CD14-positive monocyte (primary cell): Measurements from ENCODE around the gene GALNS. TPM values are rescaled to one million over a fixed set of nuclear protein-coding genes. Genes with fewer than 3 reads are reported as not detected.

Experiments used
- DNase-seq, 3 donors: peaks; one replicate each; pipeline ENCODE4 v3.0.0-alpha.2; 2011 to 2022
- H2AFZ ChIP-seq: 2 replicates; pipeline ENCODE4 v1.6.0; 2012; ENCODE audit warnings: mild to moderate bottlenecking, low read depth, low read length, inconsistent platforms; ENCODE audit not compliant: insufficient read depth, poor library complexity, severe bottlenecking
- H3K27ac ChIP-seq, 2 donors: 1 replicate in 1 of 2; 2 replicates in 1 of 2; pipeline ENCODE4 v1.5.1; 2012 to 2013; ENCODE audit warnings: low read length in 2 of 2, control low read depth in 1 of 2, inconsistent platforms in 1 of 2, low read depth in 1 of 2, mild to moderate bottlenecking in 1 of 2
- H3K27me3 ChIP-seq, 2 donors: one replicate each; pipeline versions ENCODE4 v1.6.0 to v1.6.1; 2011 to 2013; ENCODE audit warnings: low read length in 2 of 2; ENCODE audit not compliant: control insufficient read depth in 2 of 2, insufficient read depth in 2 of 2
- H3K36me3 ChIP-seq, 2 donors: replicated peaks in 1 of 2; 1 replicate in 1 of 2; 2 replicates in 1 of 2; pipeline versions ENCODE4 v1.5.1 to v1.6.1; 2012 to 2013; ENCODE audit warnings: low read length in 2 of 2, control low read depth in 1 of 2, inconsistent platforms in 1 of 2, mild to moderate bottlenecking in 1 of 2; ENCODE audit not compliant: insufficient read depth in 2 of 2, control insufficient read depth in 1 of 2
- H3K4me1 ChIP-seq, 2 donors: 1 replicate in 1 of 2; 2 replicates in 1 of 2; pipeline versions ENCODE4 v1.5.1 to v1.6.1; 2012 to 2013; ENCODE audit warnings: low read length in 2 of 2, control low read depth in 1 of 2, inconsistent platforms in 1 of 2, mild to moderate bottlenecking in 1 of 2, moderate library complexity in 1 of 2; ENCODE audit not compliant: insufficient read depth in 2 of 2, control insufficient read depth in 1 of 2
- H3K4me2 ChIP-seq: replicated peaks from 2 replicates; pipeline ENCODE3; 2012; ENCODE audit warnings: low read length, moderate library complexity, mild to moderate bottlenecking; ENCODE audit not compliant: poor library complexity, severe bottlenecking; ENCODE audit errors: extremely low read depth
- H3K4me3 ChIP-seq, 3 experiments: fragments of 200-600 bp in 1 of 3; sonication (generic) in 1 of 3; replicated peaks in 1 of 3; 1 replicate in 2 of 3; 2 replicates in 1 of 3; pipeline ENCODE4 v1.5.1; 2011 to 2013; ENCODE audit warnings: low read length in 3 of 3, mild to moderate bottlenecking in 3 of 3, control low read depth in 2 of 3, low read depth in 2 of 3, inconsistent platforms in 1 of 3, moderate library complexity in 1 of 3
- H3K79me2 ChIP-seq: 2 replicates; pipeline ENCODE4 v1.6.0; 2012; ENCODE audit warnings: mild to moderate bottlenecking, control low read depth, inconsistent platforms, low read length, moderate library complexity; ENCODE audit not compliant: insufficient read depth
- H3K9ac ChIP-seq: 2 replicates; pipeline ENCODE4 v1.6.0; 2017; ENCODE audit warnings: low read length, mild to moderate bottlenecking; ENCODE audit not compliant: insufficient read depth, poor library complexity, severe bottlenecking
- H3K9me3 ChIP-seq, 2 donors: replicated peaks in 1 of 2; 1 replicate in 1 of 2; 2 replicates in 1 of 2; pipeline versions ENCODE4 v1.5.1 to v1.6.1; 2012 to 2013; ENCODE audit warnings: low read length in 2 of 2, control low read depth in 1 of 2; ENCODE audit not compliant: control insufficient read depth in 1 of 2, insufficient read depth in 1 of 2
- H4K20me1 ChIP-seq: 2 replicates; pipeline ENCODE4 v1.6.0; 2012; ENCODE audit warnings: mild to moderate bottlenecking, low read length, control low read depth, moderate library complexity; ENCODE audit not compliant: insufficient read depth
- H3K27ac Mint-ChIP-seq, 7 donors: one replicate each; pipeline ENCODE4 v1.8.0; 2020; ENCODE audit warnings: mild to moderate bottlenecking in 7 of 7, mixed read lengths in 7 of 7, moderate library complexity in 6 of 7, inconsistent platforms in 2 of 7
- H3K27me3 Mint-ChIP-seq, 3 donors: one replicate each; pipeline ENCODE4 v1.8.0; 2021 to 2022; ENCODE audit warnings: low read depth in 3 of 3, mild to moderate bottlenecking in 3 of 3, mixed read lengths in 3 of 3, moderate library complexity in 3 of 3, inconsistent platforms in 1 of 3
- H3K36me3 Mint-ChIP-seq, 2 donors: one replicate each; pipeline ENCODE4 v1.8.0; 2020; ENCODE audit warnings: mixed read lengths in 2 of 2, inconsistent platforms in 1 of 2, mild to moderate bottlenecking in 1 of 2
- H3K4me1 Mint-ChIP-seq: one replicate; pipeline ENCODE4 v1.8.0; 2020; ENCODE audit warnings: mild to moderate bottlenecking, mixed read lengths
- H3K4me3 Mint-ChIP-seq, 2 donors: one replicate each; pipeline ENCODE4 v1.8.0; 2020; ENCODE audit warnings: mild to moderate bottlenecking in 2 of 2, mixed read lengths in 2 of 2, moderate library complexity in 1 of 2
- H3K9me3 Mint-ChIP-seq, 7 donors: one replicate each; pipeline ENCODE4 v1.8.0; 2020 to 2022; ENCODE audit warnings: mixed read lengths in 7 of 7, mild to moderate bottlenecking in 6 of 7, moderate library complexity in 6 of 7, inconsistent platforms in 2 of 7
- CTCF ChIP-seq: fragments of 200-600 bp; IDR thresholded peaks from one replicate; pipeline ENCODE4 v1.8.0; 2022; ENCODE audit warnings: antibody characterized with exemption, mild to moderate bottlenecking
- WGBS: methylation state at CpG from one replicate; pipeline ENCODE4 v1.1.5; 2013; ENCODE audit warnings: missing lambda C conversion rate; ENCODE audit not compliant: insufficient coverage; 5-methylcytosine and 5-hydroxymethylcytosine counted together
- intact Hi-C, 2 donors: fragments of 100-400 bp; cut with micrococcal nuclease; formaldehyde crosslinking; loops; one replicate each; pipeline versions ENCODE4 v1.15.0 to v1.15.1; 2023
- polyA plus RNA-seq, 3 donors: library from polyadenylated mRNA; depleted of rRNA in 1 of 3; unstranded in 2 of 3; stranded (reverse) in 1 of 3; fragments of 300-500 nt in 2 of 3; fragments of >200 nt in 1 of 3; fragmentation: Illumina TruSeq in 2 of 3; gene quantifications; 1 replicate in 2 of 3; 2 replicates in 1 of 3; pipeline ENCODE4 v1.2.3, GENCODE V29; 2012 to 2021

GALNS gene
- polyA plus RNA-seq, 3 donors = 20.2 to 34.4 (median 32.2) TPM

GRCh38 chr16:88881007-88881615 lies 24.4 kb upstream of the GALNS start:
- no peak for DNase-seq
- Histone ChIP-seq H3K9me3 (peaks cover 0 to 7% of the 10 kb centered on the region in 2 donors), H3K4me1 (no peaks in the 10 kb centered on the region), H3K36me3 (peaks cover 90 to 100% of the 10 kb centered on the region in 2 donors), H3K79me2 (no peaks in the 10 kb centered on the region), H3K4me2 (no peak overlapping the region), H3K4me3 (no peak overlapping the region), H2AFZ (no peak overlapping the region), H4K20me1 (peaks cover 98% of the 10 kb centered on the region), H3K27ac (no peak overlapping the region), H3K9ac (no peak overlapping the region), H3K27me3 (no peaks in the 10 kb centered on the region)
- H3K27ac Mint-ChIP-seq = no peak overlapping the region
- peaks cover 57 to 89% of the 10 kb centered on the region in 2 donors for H3K36me3 Mint-ChIP-seq
- TF ChIP-seq CTCF = no peak
- intact Hi-C loops = no loop called here
- H3K4me3 Mint-ChIP-seq = no peak overlapping the region
- no peaks in the 10 kb centered on the region for H3K27me3 Mint-ChIP-seq
- H3K4me1 Mint-ChIP-seq = no peaks in the 10 kb centered on the region
- 95% methylated on average over 29 of the region's 46 CpGs for WGBS
- H3K9me3 Mint-ChIP-seq = peaks cover 0 to 9% (median 0%) of the 10 kb centered on the region in 7 donors

- no peak for DNase-seq
- Histone ChIP-seq H3K4me3 (no peak overlapping the region), H3K36me3 (peaks cover 89 to 100% of the 10 kb centered on the region in 2 donors), H2AFZ (no peak overlapping the region), H3K4me2 (no peak overlapping the region), H3K9me3 (peaks cover 0 to 7% of the 10 kb centered on the region in 2 donors), H3K4me1 (no peaks in the 10 kb centered on the region), H3K27ac (no peak overlapping the region), H3K9ac (no peak overlapping the region), H3K27me3 (no peaks in the 10 kb centered on the region), H4K20me1 (peaks cover 98% of the 10 kb centered on the region), H3K79me2 (no peaks in the 10 kb centered on the region)
- H3K4me1 Mint-ChIP-seq = no peaks in the 10 kb centered on the region
- 97% methylated on average over 36 of the region's 36 CpGs for WGBS
- TF ChIP-seq CTCF = no peak
- H3K4me3 Mint-ChIP-seq = no peak overlapping the region
- H3K27ac Mint-ChIP-seq = no peak overlapping the region
- H3K36me3 Mint-ChIP-seq = peaks cover 60 to 89% of the 10 kb centered on the region in 2 donors
- peaks cover 0 to 9% (median 1%) of the 10 kb centered on the region in 7 donors for H3K9me3 Mint-ChIP-seq
- no peaks in the 10 kb centered on the region for H3K27me3 Mint-ChIP-seq
- intact Hi-C loops = no loop called here
Measured at GRCh38 chr16:88880226-88881006, 23.7 kb upstream of the GALNS start.
